ENCODE data around the gene MAN2B2.

Gene MAN2B2

GRCh38 chr4:6546091-6546490 is 28.9 kb upstream of the MAN2B2 start:
- in situ Hi-C loops (cut with MboI; ENCODE audit: low sequenced_read_pairs), result no loop called here

GRCh38 chr4:6546681-6547447 is 28.1 kb upstream of the MAN2B2 start:
- in situ Hi-C loops (cut with MboI; ENCODE audit: low sequenced_read_pairs), result no loop called here

GRCh38 chr4:6548201-6548881 is 26.6 kb upstream of the MAN2B2 start:
- in situ Hi-C loops (cut with MboI; ENCODE audit: low sequenced_read_pairs), result no loop called here

- in situ Hi-C loops (cut with MboI; ENCODE audit: low sequenced_read_pairs), result no loop called here
Measured at GRCh38 chr4:6548882-6549230, 26.1 kb upstream of the MAN2B2 start.

- in situ Hi-C loops (cut with MboI; ENCODE audit: low sequenced_read_pairs), result no loop called here
Measured at GRCh38 chr4:6549445-6549844, 25.5 kb upstream of the MAN2B2 start.

GRCh38 chr4:6549890-6550620 is 24.9 kb upstream of the MAN2B2 start:
- in situ Hi-C loops (cut with MboI; ENCODE audit: low sequenced_read_pairs), result no loop called here

GRCh38 chr4:6550821-6551220 is 24.2 kb upstream of the MAN2B2 start:
- in situ Hi-C loops (cut with MboI; ENCODE audit: low sequenced_read_pairs), result no loop called here

- in situ Hi-C loops (cut with MboI; ENCODE audit: low sequenced_read_pairs), result no loop called here
Measured at GRCh38 chr4:6551660-6552059, 23.3 kb upstream of the MAN2B2 start.

- in situ Hi-C loops (cut with MboI; ENCODE audit: low sequenced_read_pairs), result no loop called here
Measured at GRCh38 chr4:6555519-6555918, 19.5 kb upstream of the MAN2B2 start.

- in situ Hi-C loops (cut with MboI; ENCODE audit: low sequenced_read_pairs), result no loop called here
Measured at GRCh38 chr4:6556263-6556662, 18.7 kb upstream of the MAN2B2 start.

GRCh38 chr4:6557185-6557584 is 17.8 kb upstream of the MAN2B2 start:
- in situ Hi-C loops (cut with MboI; ENCODE audit: low sequenced_read_pairs), result no loop called here

- in situ Hi-C loops (cut with MboI; ENCODE audit: low sequenced_read_pairs), result no loop called here
Measured at GRCh38 chr4:6557856-6558255, 17.1 kb upstream of the MAN2B2 start.

- in situ Hi-C loops (cut with MboI; ENCODE audit: low sequenced_read_pairs), result no loop called here
Measured at GRCh38 chr4:6560416-6561172, 14.4 kb upstream of the MAN2B2 start.

GRCh38 chr4:6561173-6561516 is 13.8 kb upstream of the MAN2B2 start:
- in situ Hi-C loops (cut with MboI; ENCODE audit: low sequenced_read_pairs), result no loop called here

- in situ Hi-C loops (cut with MboI; ENCODE audit: low sequenced_read_pairs), result no loop called here
Measured at GRCh38 chr4:6561706-6562371, 13.2 kb upstream of the MAN2B2 start.

GRCh38 chr4:6562931-6563901 is 11.8 kb upstream of the MAN2B2 start:
- in situ Hi-C loops (cut with MboI; ENCODE audit: low sequenced_read_pairs), result no loop called here

GRCh38 chr4:6563935-6564645 is 10.9 kb upstream of the MAN2B2 start:
- in situ Hi-C loops (cut with MboI; ENCODE audit: low sequenced_read_pairs), result no loop called here

- in situ Hi-C loops (cut with MboI; ENCODE audit: low sequenced_read_pairs), result no loop called here
Measured at GRCh38 chr4:6565691-6566390, 9.1 kb upstream of the MAN2B2 start.

Measured in hTERT RPE-1 (cell line).